GM19468 (cell line): Measurements from ENCODE around the gene VEZF1.

Source experiments
- ATAC-seq: cut with Tn5 transposase; IDR thresholded peaks from one replicate; pipeline ENCODE4 v1.9.1; 2021; ENCODE audit warnings: mild to moderate bottlenecking, moderate library complexity, moderate number of reproducible peaks; ENCODE audit not compliant: unreplicated experiment; ENCODE audit errors: extremely low read depth

VEZF1 gene

GRCh38 chr17:57935833-57936807 lies 51.9 kb downstream of the VEZF1 start:
- no peak for ATAC-seq

- ATAC-seq: no peak
Observed at GRCh38 chr17:57931488-57932137, 56.4 kb downstream of the VEZF1 start.

GRCh38 chr17:57930239-57930638 lies 57.8 kb downstream of the VEZF1 start:
- ATAC-seq: no peak

GRCh38 chr17:57929386-57929785 lies 58.7 kb downstream of the VEZF1 start:
- no peak for ATAC-seq

GRCh38 chr17:57928928-57929327 lies 59.1 kb downstream of the VEZF1 start:
- ATAC-seq: no peak

- no peak for ATAC-seq
Observed at GRCh38 chr17:57927048-57927723, 60.9 kb downstream of the VEZF1 start.

GRCh38 chr17:57926723-57927047 lies 61.4 kb downstream of the VEZF1 start:
- ATAC-seq: no peak

- ATAC-seq: no peak
Observed at GRCh38 chr17:57925361-57925990, 62.6 kb downstream of the VEZF1 start.

- no peak for ATAC-seq
Observed at GRCh38 chr17:57924677-57925076, 63.4 kb downstream of the VEZF1 start.
